ENCODE data around the gene PDE8B. TPM values are rescaled to one million over a fixed set of nuclear protein-coding genes. Genes with fewer than 3 reads are reported as not detected.

The PDE8B gene
- total RNA-seq, 1 experiment from 2014 or later: 0.07 TPM

DNA sequence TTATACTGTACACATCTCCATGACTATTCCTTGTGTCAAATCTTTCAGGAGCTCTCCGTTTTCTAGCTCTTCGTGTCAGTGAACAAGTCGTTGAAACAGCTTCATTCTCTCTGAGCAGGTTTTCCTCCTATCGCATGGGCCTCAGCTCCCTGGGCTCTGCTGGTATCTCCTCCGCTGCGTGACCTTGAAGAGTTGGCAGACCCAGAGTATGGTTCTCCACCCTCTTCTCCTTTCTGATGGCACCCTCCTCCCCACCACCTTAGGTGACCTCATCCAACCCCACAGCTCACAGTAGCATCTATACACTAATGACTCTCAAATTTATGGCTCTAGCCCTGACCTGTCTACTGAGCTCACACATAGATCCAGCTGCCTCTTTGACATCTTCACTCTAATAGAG lies 36.0 kb upstream of the PDE8B start:
- no peaks in the 10 kb centered on the region for H3K9me3 Mint-ChIP-seq
- H3K4me1 Mint-ChIP-seq: no peaks in the 10 kb centered on the region
- WGBS (ENCODE audit: extremely low coverage, insufficient read length, low lambda C conversion rate): no CpG with 5 or more reads among the region's 6 CpGs
- H3T11ph ChIP-seq (ENCODE audit: low read length): no peak overlapping the region
- H2BK15ac ChIP-seq (ENCODE audit: low read depth, low read length): no peak overlapping the region
- no peak overlapping the region for H4K5ac ChIP-seq (ENCODE audit: insufficient read length, low read depth, low read length)
- no peak overlapping the region for H3K56ac ChIP-seq (ENCODE audit: insufficient read length, low read depth, low read length)
- H3K9me3 ChIP-seq (ENCODE audit: control insufficient read depth, low read depth, low read length): no peaks in the 10 kb centered on the region
- H3K27me3 Mint-ChIP-seq (ENCODE audit: low read depth): peaks cover 15% of the 10 kb centered on the region
- H3K79me2 ChIP-seq (ENCODE audit: insufficient read depth, low read length): no peaks in the 10 kb centered on the region
- no peaks in the 10 kb centered on the region for H3K27me3 ChIP-seq (ENCODE audit: insufficient read depth, low read length)
- no peak overlapping the region for H3K18ac ChIP-seq (ENCODE audit: insufficient read length, low read depth, low read length)
- DNase-seq: no peak
- H3K14ac ChIP-seq (ENCODE audit: insufficient read depth, low read length): no peak overlapping the region
- no peak overlapping the region for H3K9ac ChIP-seq (ENCODE audit: extremely low read depth, insufficient read length, low read length)
- H3K4ac ChIP-seq (ENCODE audit: low read depth, low read length): no peak overlapping the region
- TF ChIP-seq, protein P1, sequence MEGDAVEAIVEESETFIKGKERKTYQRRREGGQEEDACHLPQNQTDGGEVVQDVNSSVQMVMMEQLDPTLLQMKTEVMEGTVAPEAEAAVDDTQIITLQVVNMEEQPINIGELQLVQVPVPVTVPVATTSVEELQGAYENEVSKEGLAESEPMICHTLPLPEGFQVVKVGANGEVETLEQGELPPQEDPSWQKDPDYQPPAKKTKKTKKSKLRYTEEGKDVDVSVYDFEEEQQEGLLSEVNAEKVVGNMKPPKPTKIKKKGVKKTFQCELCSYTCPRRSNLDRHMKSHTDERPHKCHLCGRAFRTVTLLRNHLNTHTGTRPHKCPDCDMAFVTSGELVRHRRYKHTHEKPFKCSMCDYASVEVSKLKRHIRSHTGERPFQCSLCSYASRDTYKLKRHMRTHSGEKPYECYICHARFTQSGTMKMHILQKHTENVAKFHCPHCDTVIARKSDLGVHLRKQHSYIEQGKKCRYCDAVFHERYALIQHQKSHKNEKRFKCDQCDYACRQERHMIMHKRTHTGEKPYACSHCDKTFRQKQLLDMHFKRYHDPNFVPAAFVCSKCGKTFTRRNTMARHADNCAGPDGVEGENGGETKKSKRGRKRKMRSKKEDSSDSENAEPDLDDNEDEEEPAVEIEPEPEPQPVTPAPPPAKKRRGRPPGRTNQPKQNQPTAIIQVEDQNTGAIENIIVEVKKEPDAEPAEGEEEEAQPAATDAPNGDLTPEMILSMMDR (conservative IDR thresholded peaks at IDR 0.05): no peak
- no peak overlapping the region for H2AK5ac ChIP-seq (ENCODE audit: insufficient read length, low read length)
- H4K20me1 ChIP-seq (ENCODE audit: control insufficient read depth, insufficient read depth, insufficient read length): no peaks in the 10 kb centered on the region
- no peak overlapping the region for H3K4me2 ChIP-seq (ENCODE audit: insufficient read depth, insufficient read length, low read length)
- no peak overlapping the region for H2BK120ac ChIP-seq (ENCODE audit: low read depth, low read length, poor library complexity, severe bottlenecking)
- no peak overlapping the region for H2BK20ac ChIP-seq (ENCODE audit: low read depth, low read length, poor library complexity, severe bottlenecking)
- H3K4me3 Mint-ChIP-seq: no peak overlapping the region
- H4K8ac ChIP-seq (replicated peaks; ENCODE audit: insufficient read length, low read depth, low read length): no peak overlapping the region
- no peaks in the 10 kb centered on the region for H3K79me1 ChIP-seq (ENCODE audit: insufficient read depth, low read depth, low read length, poor library complexity, severe bottlenecking)
- no peak overlapping the region for H3K23ac ChIP-seq (ENCODE audit: insufficient read length, low read depth, low read length)
- no peaks in the 10 kb centered on the region for H3K23me2 ChIP-seq (ENCODE audit: insufficient read length, low read depth, low read length, poor library complexity, severe bottlenecking)
- H2BK12ac ChIP-seq (ENCODE audit: insufficient read length, low read depth, low read length): no peak overlapping the region
- H3K4me1 ChIP-seq (ENCODE audit: insufficient read depth, low read length): no peaks in the 10 kb centered on the region
- no peak overlapping the region for H4K91ac ChIP-seq (ENCODE audit: insufficient read length, low read depth, low read length)
- no peak overlapping the region for H3K27ac Mint-ChIP-seq
- H3K36me3 Mint-ChIP-seq (ENCODE audit: insufficient read depth in 1 of 3, low read depth in 3 of 3): no peaks in the 10 kb centered on the region
- no peak overlapping the region for H3K27ac ChIP-seq (ENCODE audit: insufficient read length, low read depth, low read length)
- H2AFZ ChIP-seq (ENCODE audit: low read length): no peak overlapping the region
- H2BK5ac ChIP-seq (ENCODE audit: insufficient read length, low read length): no peak overlapping the region
